GM21786 (cell line): Measurements from ENCODE around the gene CEBPG.

Source experiments
- ATAC-seq: cut with Tn5 transposase; IDR thresholded peaks from one replicate; pipeline ENCODE4 v1.9.1; 2021; ENCODE audit not compliant: unreplicated experiment

CEBPG gene

GRCh38 chr19:33394006-33394722 lies 20.7 kb downstream of the CEBPG start:
- ATAC-seq: no peak

DNA sequence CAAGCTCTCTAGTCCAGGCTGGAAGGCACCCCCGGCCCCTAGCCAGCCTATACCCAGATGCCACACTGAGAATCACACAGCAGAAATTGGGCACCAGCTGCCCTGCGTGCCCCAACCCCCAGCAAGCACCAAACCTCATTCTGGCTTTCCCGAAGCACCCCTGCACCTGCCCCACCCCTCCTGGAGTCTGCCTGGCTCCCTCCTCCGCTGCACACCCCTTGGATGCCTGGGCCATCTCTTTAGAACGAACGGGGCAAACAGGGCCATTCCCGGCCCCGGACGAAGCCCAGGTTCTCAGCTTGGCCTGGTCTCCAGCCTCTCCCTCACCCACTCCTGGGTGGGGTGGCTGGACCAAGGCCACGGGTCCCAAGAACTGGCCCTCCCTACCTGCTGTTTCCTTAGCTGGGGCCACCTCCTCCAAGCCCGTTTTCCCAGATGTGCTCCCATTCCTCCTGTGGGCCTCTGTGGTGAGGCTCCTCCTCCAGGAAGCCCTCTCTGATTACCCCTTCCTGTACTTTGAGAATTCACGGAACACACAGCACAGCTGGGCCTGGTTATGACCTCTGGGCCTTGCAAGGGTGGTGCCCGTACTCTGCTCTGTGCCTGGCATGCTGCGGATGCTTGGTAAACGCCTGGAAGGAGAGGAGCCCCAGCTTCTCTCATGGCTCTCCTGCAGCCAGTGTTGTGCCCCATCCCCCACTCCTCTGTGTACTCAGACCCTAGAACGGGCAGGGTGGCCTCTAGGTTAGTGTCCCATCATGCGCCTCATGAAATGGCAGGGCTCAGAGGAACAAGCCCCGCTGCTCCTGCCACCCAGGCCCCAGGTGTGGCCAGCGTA lies 21.4 kb downstream of the CEBPG start:
- ATAC-seq: no peak

GRCh38 chr19:33395561-33396550 lies 22.3 kb downstream of the CEBPG start:
- ATAC-seq: no peak

DNA sequence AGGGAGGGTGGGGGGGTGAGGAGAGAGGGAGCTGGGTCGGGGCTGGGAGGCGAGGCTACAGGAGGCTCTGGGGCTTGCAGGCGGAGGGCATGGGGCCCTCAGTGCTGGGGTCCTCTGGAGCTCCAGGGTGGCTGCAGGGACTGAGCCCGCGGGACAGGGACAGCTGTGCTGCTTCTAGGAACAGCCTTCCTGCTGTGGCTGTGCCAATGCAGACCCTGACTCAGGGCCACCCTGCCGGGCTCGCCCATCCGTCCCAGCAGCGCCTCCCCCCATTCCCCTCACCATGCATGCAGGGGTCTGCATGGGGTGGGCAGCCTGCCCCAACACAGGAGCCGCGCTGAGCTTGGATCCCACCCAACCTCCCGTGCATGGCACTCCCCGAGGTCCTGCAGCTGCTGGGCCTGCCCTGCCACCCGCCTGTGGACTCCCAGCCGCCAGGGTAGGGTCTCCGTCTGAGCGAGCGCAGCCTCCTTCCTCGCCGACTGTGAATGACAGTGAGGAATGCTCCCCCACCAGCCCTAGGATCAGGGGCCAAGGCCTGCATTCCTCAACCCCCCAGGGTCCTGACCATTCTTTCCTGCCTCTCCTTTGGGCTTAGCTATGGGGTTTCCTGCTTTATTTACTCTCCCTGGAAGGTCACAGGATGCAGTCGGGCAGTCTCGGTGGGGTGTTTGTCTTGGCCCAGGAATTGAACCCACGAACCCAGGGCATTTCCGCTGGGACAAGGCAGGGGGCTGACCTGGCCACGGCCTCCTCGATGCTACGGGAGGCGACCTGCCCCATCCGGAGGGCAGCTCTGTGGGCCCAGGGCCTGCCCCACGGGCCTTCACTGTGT lies 23.4 kb downstream of the CEBPG start:
- no peak for ATAC-seq

- no peak for ATAC-seq
Measured at GRCh38 chr19:33397536-33398360, 24.2 kb downstream of the CEBPG start.

GRCh38 chr19:33398361-33399060 lies 25.0 kb downstream of the CEBPG start:
- ATAC-seq: no peak

DNA sequence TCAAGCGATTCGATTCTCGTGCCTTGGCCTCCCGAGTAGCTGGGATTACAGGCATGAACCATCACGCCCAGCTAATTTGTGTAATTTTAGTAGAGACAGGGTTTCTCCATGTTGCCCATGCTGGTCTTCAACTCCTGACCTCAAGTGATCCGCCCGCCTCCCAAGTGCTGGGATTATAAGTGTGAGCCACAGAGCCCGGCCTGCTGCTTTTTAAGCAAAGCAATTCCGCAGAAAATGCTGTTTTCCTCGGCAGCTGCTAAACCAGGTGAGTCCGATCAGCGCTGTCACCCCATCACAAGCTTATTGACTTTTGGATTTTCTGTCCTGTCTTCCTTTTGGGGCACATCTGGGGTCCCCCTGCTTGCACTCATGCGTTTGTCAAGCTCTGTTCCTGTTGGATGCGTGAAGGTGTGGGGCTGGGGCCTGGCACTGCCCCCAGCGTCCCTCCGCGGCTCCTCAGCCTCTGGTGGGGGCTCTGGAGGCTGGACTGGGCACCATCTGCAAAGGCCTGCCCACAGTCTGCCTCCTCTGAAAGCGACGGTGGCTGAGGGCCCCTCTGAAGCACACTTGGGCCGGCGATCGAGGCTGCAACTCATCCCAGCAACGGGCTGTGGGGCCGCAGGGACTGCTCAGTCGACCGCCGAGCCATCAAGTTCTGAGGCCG lies 25.7 kb downstream of the CEBPG start:
- ATAC-seq: no peak

- no peak for ATAC-seq
Measured at GRCh38 chr19:33399745-33400681, 26.5 kb downstream of the CEBPG start.

DNA sequence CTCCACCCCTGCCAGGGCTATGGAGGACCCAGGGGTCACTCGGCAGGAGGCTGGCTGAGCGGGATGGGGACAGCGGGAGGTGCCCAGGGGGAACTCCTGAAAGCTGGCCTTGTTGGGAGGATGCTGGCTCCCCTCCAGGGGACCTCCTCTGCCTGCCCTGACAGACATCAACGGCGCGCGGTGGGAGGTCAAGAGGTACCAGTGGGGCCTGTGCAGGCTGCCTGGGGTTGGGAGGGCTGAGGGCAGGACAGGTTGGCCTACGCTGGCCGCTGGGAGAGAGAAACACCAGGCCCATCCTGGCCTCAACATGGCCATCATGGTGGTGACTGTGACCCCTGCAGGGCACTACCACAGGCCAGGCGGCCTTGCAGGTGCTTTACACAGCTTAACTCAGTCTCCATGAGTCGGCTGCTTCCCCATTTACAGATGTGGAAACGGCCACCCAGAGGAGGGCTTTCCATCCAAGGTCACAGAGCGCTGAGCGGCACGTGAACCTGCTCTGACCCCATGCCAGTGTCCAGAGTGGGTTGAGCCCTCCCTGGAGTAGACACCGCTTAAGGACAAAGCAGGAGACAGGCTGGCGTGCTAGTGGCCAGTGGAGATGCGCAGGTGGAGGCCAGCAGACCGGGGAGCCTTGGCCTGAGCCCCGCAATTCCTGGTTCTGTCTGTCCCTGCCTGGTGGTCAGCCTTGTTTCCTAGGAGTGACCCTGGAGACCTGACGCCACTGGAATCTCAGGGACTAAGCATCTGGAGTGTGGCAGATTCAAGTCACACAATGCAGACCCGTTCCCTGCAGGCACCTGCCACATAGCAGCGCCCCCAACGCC lies 27.6 kb downstream of the CEBPG start:
- no peak for ATAC-seq

- no peak for ATAC-seq
Measured at GRCh38 chr19:33401683-33402420, 28.3 kb downstream of the CEBPG start.

- ATAC-seq: no peak
Measured at GRCh38 chr19:33402421-33403220, 29.1 kb downstream of the CEBPG start.

GRCh38 chr19:33403221-33403972 lies 29.9 kb downstream of the CEBPG start:
- ATAC-seq: no peak

DNA sequence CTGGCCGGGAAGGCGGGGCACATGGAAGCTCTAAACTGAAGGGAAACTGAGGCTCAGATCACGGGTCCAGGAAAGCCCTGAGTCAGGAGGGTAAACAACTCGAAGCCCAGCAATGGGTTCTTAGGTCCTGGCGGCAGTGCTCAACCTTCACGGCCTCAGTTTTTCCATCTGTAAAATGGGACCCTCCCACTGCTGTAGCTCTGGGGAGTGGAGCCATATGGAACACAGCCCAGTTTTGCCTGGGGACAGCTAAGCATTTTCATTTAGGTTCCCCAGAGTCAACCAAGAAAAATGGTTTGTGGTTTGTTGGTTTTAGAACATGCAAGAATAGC lies 30.4 kb downstream of the CEBPG start:
- ATAC-seq: no peak
